Astrocyte (in vitro differentiated cells and primary cell): ENCODE measurements around the gene BLOC1S3. TPM values are rescaled to one million over a fixed set of nuclear protein-coding genes. Genes with fewer than 3 reads are reported as not detected.

Experiments
- DNase-seq: peaks from one replicate; pipeline ENCODE4 v3.0.0-alpha.2; 2010; ENCODE audit warnings: low read depth
- FAIRE-seq: peaks from 2 replicates; lab custom pipeline; 2011; peaks lifted over from hg19 to GRCh38; lab: Jason Lieb, UNC
- H2AFZ ChIP-seq: 2 replicates; pipeline ENCODE4 v1.6.0; 2012; ENCODE audit warnings: low read depth, low read length, inconsistent platforms
- H3K27ac ChIP-seq: 2 replicates; pipeline ENCODE4 v1.5.1; 2011; ENCODE audit warnings: low read depth, low read length, inconsistent platforms
- H3K27me3 ChIP-seq: 2 replicates; pipeline ENCODE4 v1.6.0; 2011; ENCODE audit warnings: low read length, inconsistent platforms; ENCODE audit not compliant: insufficient read depth
- H3K36me3 ChIP-seq: 2 replicates; pipeline ENCODE4 v1.5.1; 2011; ENCODE audit warnings: low read length, inconsistent platforms; ENCODE audit not compliant: insufficient read depth
- H3K4me1 ChIP-seq: 2 replicates; pipeline ENCODE4 v1.5.1; 2011; ENCODE audit warnings: low read length, inconsistent platforms; ENCODE audit not compliant: insufficient read depth
- H3K4me2 ChIP-seq: 2 replicates; pipeline ENCODE4 v1.6.0; 2012; ENCODE audit warnings: low read length, inconsistent platforms
- H3K4me3 ChIP-seq: 2 replicates; pipeline ENCODE4 v1.5.1; 2011; ENCODE audit warnings: low read depth, mild to moderate bottlenecking, low read length, inconsistent platforms; ENCODE audit not compliant: insufficient read depth
- H3K79me2 ChIP-seq: 2 replicates; pipeline ENCODE4 v1.6.0; 2012; ENCODE audit warnings: mild to moderate bottlenecking, low read length, inconsistent platforms; ENCODE audit not compliant: insufficient read depth
- H3K9ac ChIP-seq: 2 replicates; pipeline ENCODE4 v1.6.0; 2012; ENCODE audit warnings: mild to moderate bottlenecking, low read length, inconsistent platforms
- H3K9me3 ChIP-seq: 2 replicates; pipeline ENCODE4 v1.5.1; 2012; ENCODE audit warnings: low read depth, mild to moderate bottlenecking, low read length, inconsistent platforms; ENCODE audit not compliant: insufficient read depth
- H4K20me1 ChIP-seq: 2 replicates; pipeline ENCODE4 v1.6.0; 2012; ENCODE audit warnings: low read length, inconsistent platforms; ENCODE audit not compliant: insufficient read depth
- H3K27ac Mint-ChIP-seq: one replicate; pipeline ENCODE4 v1.8.0; 2021; ENCODE audit warnings: mild to moderate bottlenecking, mixed read lengths; ENCODE audit not compliant: unreplicated experiment
- H3K27me3 Mint-ChIP-seq: one replicate; pipeline ENCODE4 v1.8.0; 2021; ENCODE audit warnings: low read depth, mixed read lengths; ENCODE audit not compliant: unreplicated experiment
- H3K36me3 Mint-ChIP-seq: one replicate; pipeline ENCODE4 v1.8.0; 2021; ENCODE audit warnings: low read depth, mixed read lengths; ENCODE audit not compliant: unreplicated experiment
- H3K4me1 Mint-ChIP-seq: one replicate; pipeline ENCODE4 v1.8.0; 2021; ENCODE audit warnings: low read depth, mixed read lengths; ENCODE audit not compliant: unreplicated experiment
- H3K4me3 Mint-ChIP-seq: one replicate; pipeline ENCODE4 v1.8.0; 2021; ENCODE audit warnings: mild to moderate bottlenecking, moderate library complexity, mixed read lengths; ENCODE audit not compliant: unreplicated experiment
- H3K9me3 Mint-ChIP-seq: one replicate; pipeline ENCODE4 v1.8.0; 2021; ENCODE audit warnings: mild to moderate bottlenecking, mixed read lengths; ENCODE audit not compliant: unreplicated experiment
- EZH2 ChIP-seq: IDR thresholded peaks from 2 replicates; pipeline ENCODE4 v1.6.1; 2012; ENCODE audit warnings: mild to moderate bottlenecking, low read length, inconsistent platforms; ENCODE audit not compliant: insufficient read depth
- total RNA-seq: library from RNA; stranded (reverse); gene quantifications from 2 replicates; pipeline ENCODE4 v1.2.1, GENCODE V29; 2021
- TF ChIP-seq, protein P1 (sequence below): IDR thresholded peaks from 2 replicates; pipeline ENCODE4 v1.5.1; 2011; ENCODE audit warnings: low read depth, mild to moderate bottlenecking, inconsistent platforms, low read length, moderate library complexity; ENCODE audit not compliant: insufficient read depth

BLOC1S3 gene
- total RNA-seq, 1 donor from 2014 or later: 14.5 TPM

GRCh38 chr19:45217193-45217956, 38.8 kb downstream of the BLOC1S3 start:
- H3K4me3 ChIP-seq: no peak overlapping the region
- no peak for FAIRE-seq
- Mint-ChIP-seq H3K9me3 (no peaks in the 10 kb centered on the region), H3K27ac (no peak overlapping the region), H3K4me3 (no peak overlapping the region), H3K4me1 (peaks cover 7% of the 10 kb centered on the region), H3K27me3 (peaks cover 50% of the 10 kb centered on the region), H3K36me3 (peaks cover 2% of the 10 kb centered on the region)
- peak overlapping the region; percentile 73 for H3K4me2 ChIP-seq
- H2AFZ ChIP-seq: peak overlapping the region; percentile 37
- H3K4me1 ChIP-seq: no peaks in the 10 kb centered on the region
- no peaks in the 10 kb centered on the region for H3K79me2 ChIP-seq
- H3K36me3 ChIP-seq: no peaks in the 10 kb centered on the region
- TF ChIP-seq, protein P1, sequence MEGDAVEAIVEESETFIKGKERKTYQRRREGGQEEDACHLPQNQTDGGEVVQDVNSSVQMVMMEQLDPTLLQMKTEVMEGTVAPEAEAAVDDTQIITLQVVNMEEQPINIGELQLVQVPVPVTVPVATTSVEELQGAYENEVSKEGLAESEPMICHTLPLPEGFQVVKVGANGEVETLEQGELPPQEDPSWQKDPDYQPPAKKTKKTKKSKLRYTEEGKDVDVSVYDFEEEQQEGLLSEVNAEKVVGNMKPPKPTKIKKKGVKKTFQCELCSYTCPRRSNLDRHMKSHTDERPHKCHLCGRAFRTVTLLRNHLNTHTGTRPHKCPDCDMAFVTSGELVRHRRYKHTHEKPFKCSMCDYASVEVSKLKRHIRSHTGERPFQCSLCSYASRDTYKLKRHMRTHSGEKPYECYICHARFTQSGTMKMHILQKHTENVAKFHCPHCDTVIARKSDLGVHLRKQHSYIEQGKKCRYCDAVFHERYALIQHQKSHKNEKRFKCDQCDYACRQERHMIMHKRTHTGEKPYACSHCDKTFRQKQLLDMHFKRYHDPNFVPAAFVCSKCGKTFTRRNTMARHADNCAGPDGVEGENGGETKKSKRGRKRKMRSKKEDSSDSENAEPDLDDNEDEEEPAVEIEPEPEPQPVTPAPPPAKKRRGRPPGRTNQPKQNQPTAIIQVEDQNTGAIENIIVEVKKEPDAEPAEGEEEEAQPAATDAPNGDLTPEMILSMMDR: no peak
- TF ChIP-seq EZH2: peak; percentile 92
- H4K20me1 ChIP-seq: no peaks in the 10 kb centered on the region
- H3K9me3 ChIP-seq: no peaks in the 10 kb centered on the region
- DNase-seq: no peak
- no peak overlapping the region for H3K9ac ChIP-seq
- no peak overlapping the region for H3K27ac ChIP-seq
- peaks cover 33% of the 10 kb centered on the region for H3K27me3 ChIP-seq

DNA sequence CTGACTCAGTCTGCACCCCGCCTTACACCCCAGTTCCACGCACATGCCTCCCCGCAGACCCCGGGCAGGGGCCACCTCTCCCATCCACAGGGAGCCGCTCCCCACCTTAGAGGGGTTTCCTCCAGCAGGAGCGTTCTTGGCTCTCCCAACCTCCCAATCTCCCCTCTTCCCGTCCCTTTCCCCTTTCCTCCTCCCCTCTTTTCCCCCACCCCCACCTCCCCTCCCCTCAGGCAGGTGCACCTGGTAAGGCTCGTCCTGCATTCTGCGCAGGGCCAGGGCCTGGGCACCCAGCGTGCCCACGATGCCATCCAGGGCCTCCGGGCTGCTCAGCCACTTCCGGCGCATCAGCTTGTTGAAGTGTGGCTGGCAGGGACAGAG, 39.4 kb downstream of the BLOC1S3 start:
- TF ChIP-seq, protein P1: no peak
- no peak for TF ChIP-seq EZH2
- no peaks in the 10 kb centered on the region for H3K79me2 ChIP-seq
- no peak for FAIRE-seq
- no peaks in the 10 kb centered on the region for H3K9me3 ChIP-seq
- no peak overlapping the region for H3K4me3 Mint-ChIP-seq
- peaks cover 7% of the 10 kb centered on the region for H3K4me1 Mint-ChIP-seq
- H3K4me3 ChIP-seq: no peak overlapping the region
- no peaks in the 10 kb centered on the region for H3K4me1 ChIP-seq
- no peaks in the 10 kb centered on the region for H3K9me3 Mint-ChIP-seq
- H4K20me1 ChIP-seq: no peaks in the 10 kb centered on the region
- H3K36me3 ChIP-seq: no peaks in the 10 kb centered on the region
- H3K27me3 Mint-ChIP-seq: peaks cover 51% of the 10 kb centered on the region
- no peak overlapping the region for H3K27ac ChIP-seq
- no peak for DNase-seq
- peaks cover 2% of the 10 kb centered on the region for H3K36me3 Mint-ChIP-seq
- no peak overlapping the region for H3K4me2 ChIP-seq
- H3K9ac ChIP-seq: no peak overlapping the region
- H2AFZ ChIP-seq: no peak overlapping the region
- H3K27me3 ChIP-seq: peaks cover 33% of the 10 kb centered on the region
- no peak overlapping the region for H3K27ac Mint-ChIP-seq

DNA sequence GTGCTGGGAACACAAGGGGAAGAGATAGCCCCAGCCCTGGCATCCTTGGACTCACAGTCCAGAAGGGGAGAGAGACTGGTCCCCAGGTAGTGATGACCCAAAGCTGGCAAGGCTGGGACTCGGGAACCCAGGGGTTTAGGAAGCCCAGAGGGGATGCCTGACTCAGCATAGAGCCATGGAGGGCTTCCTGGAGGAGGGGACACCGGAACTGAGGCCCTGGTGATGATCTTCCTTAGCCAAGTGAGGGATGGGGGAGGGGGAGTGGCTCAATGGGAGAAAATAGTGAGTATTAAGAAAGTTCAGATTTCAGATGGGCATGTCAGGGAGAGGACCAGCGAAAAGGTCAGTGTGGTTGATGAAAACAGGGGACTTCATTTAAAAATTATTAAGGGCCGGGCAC, 39.8 kb downstream of the BLOC1S3 start:
- H3K4me3 Mint-ChIP-seq: peak overlapping the region; percentile 34
- no peak overlapping the region for H3K27ac ChIP-seq

More for the DNA sequence above, 39.8 kb downstream of the BLOC1S3 start:
- Mint-ChIP-seq H3K9me3 (no peaks in the 10 kb centered on the region), H3K27ac (no peak overlapping the region), H3K27me3 (peaks cover 52% of the 10 kb centered on the region), H3K36me3 (peaks cover 1% of the 10 kb centered on the region), H3K4me1 (peaks cover 7% of the 10 kb centered on the region)
- Histone ChIP-seq H3K79me2 (no peaks in the 10 kb centered on the region), H3K9ac (no peak overlapping the region), H3K4me1 (no peaks in the 10 kb centered on the region), H4K20me1 (no peaks in the 10 kb centered on the region), H3K4me2 (no peak overlapping the region), H3K9me3 (no peaks in the 10 kb centered on the region), H2AFZ (no peak overlapping the region), H3K4me3 (no peak overlapping the region), H3K27me3 (peaks cover 33% of the 10 kb centered on the region), H3K36me3 (no peaks in the 10 kb centered on the region)
- DNase-seq (no peak), FAIRE-seq (no peak)
- TF ChIP-seq, protein P1: no peak
- no peak for TF ChIP-seq EZH2
